Hepatocyte (in vitro differentiated cells): Measurements from ENCODE around the gene EXOSC2. TPM values are rescaled to one million over a fixed set of nuclear protein-coding genes. Genes with fewer than 3 reads are reported as not detected.

ENCODE experiments used
- DNase-seq: peaks from one replicate; pipeline ENCODE4 v3.0.0-alpha.2; 2016; ENCODE audit warnings: low spot score
- H2AFZ ChIP-seq: fragments of 200-600 bp; sonication (generic); 2 replicates; pipeline ENCODE4 v1.6.0; 2016; ENCODE audit warnings: antibody characterized with exemption, mild to moderate bottlenecking
- H3K27ac ChIP-seq: fragments of 200-600 bp; sonication (generic); 2 replicates; pipeline ENCODE4 v1.5.1; 2016; ENCODE audit warnings: mild to moderate bottlenecking
- H3K27me3 ChIP-seq: fragments of 200-600 bp; sonication (generic); 2 replicates; pipeline ENCODE4 v1.6.1; 2016
- H3K36me3 ChIP-seq: fragments of 200-600 bp; sonication (generic); replicated peaks from 2 replicates; pipeline ENCODE4 v1.5.1; 2016; ENCODE audit warnings: low read depth; ENCODE audit not compliant: insufficient read depth
- H3K4me1 ChIP-seq: fragments of 200-600 bp; sonication (generic); 2 replicates; pipeline ENCODE4 v1.5.1; 2016; ENCODE audit warnings: mild to moderate bottlenecking, moderate library complexity; ENCODE audit not compliant: insufficient read depth
- H3K4me2 ChIP-seq: fragments of 200-600 bp; sonication (generic); 2 replicates; pipeline ENCODE4 v1.6.0; 2016
- H3K4me3 ChIP-seq: fragments of 200-600 bp; sonication (generic); 2 replicates; pipeline ENCODE4 v1.5.1; 2016; ENCODE audit warnings: mild to moderate bottlenecking
- H3K79me2 ChIP-seq: fragments of 200-600 bp; sonication (generic); 2 replicates; pipeline ENCODE4 v1.6.0; 2017; ENCODE audit warnings: mild to moderate bottlenecking
- H3K9me2 ChIP-seq: fragments of 200-600 bp; sonication (generic); replicated peaks from 2 replicates; pipeline ENCODE4 v1.6.0; 2017; ENCODE audit warnings: mild to moderate bottlenecking; ENCODE audit not compliant: insufficient read depth
- H3K9me3 ChIP-seq: fragments of 200-600 bp; sonication (generic); 2 replicates; pipeline ENCODE4 v1.5.1; 2016; ENCODE audit warnings: low read depth, mild to moderate bottlenecking
- H4K20me1 ChIP-seq: fragments of 200-600 bp; sonication (generic); 2 replicates; pipeline ENCODE4 v1.6.0; 2016; ENCODE audit warnings: mild to moderate bottlenecking; ENCODE audit not compliant: insufficient read depth, poor library complexity, severe bottlenecking
- CTCF ChIP-seq: fragments of 200-600 bp; sonication (generic); IDR thresholded peaks from 2 replicates; pipeline ENCODE4 v1.5.1; 2016; ENCODE audit warnings: antibody characterized with exemption, mild to moderate bottlenecking; ENCODE audit not compliant: poor library complexity
- EZH2 ChIP-seq: fragments of 200-600 bp; sonication (generic); IDR thresholded peaks from 2 replicates; pipeline ENCODE4 v1.6.1; 2016; ENCODE audit warnings: antibody characterized with exemption, mild to moderate bottlenecking, borderline replicate concordance
- EZH2phosphoT487 ChIP-seq: fragments of 200-600 bp; sonication (generic); IDR thresholded peaks from one replicate; pipeline ENCODE4 v1.6.1; 2018; ENCODE audit warnings: antibody characterized with exemption, mild to moderate bottlenecking, low read depth, moderate library complexity; ENCODE audit not compliant: unreplicated experiment, severe bottlenecking
- WGBS: methylation state at CpG from one replicate; pipeline ENCODE4 v1.1.6; 2016; ENCODE audit warnings: low lambda C conversion rate; ENCODE audit errors: missing lambda C conversion rate; 5-methylcytosine and 5-hydroxymethylcytosine counted together
- polyA plus RNA-seq: library from polyadenylated mRNA; unstranded; fragments of >200 nt; fragmentation: Nextera tagmentation; extraction: Ambion mirVana; gene quantifications from 2 replicates; pipeline ENCODE4 v1.2.1, GENCODE V29; 2016
- total RNA-seq: library from RNA; depleted of rRNA; stranded (reverse); fragments of >200 nt; gene quantifications from 2 replicates; pipeline ENCODE4 v1.2.3, GENCODE V29; 2014

The EXOSC2 gene
- total and polyA plus RNA-seq, 2 experiments from 2014 or later = 13.0 to 24.3 TPM

- DNase-seq = no peak
- H3K4me1 ChIP-seq = peaks cover 14% of the 10 kb centered on the region
- no peak for TF ChIP-seq CTCF
- no peak for TF ChIP-seq EZH2
- no peak for TF ChIP-seq EZH2phosphoT487
- no peaks in the 10 kb centered on the region for H3K79me2 ChIP-seq
- H3K4me2 ChIP-seq = no peak overlapping the region
- no peaks in the 10 kb centered on the region for H3K9me2 ChIP-seq
- WGBS = 6% methylated on average over 49 of the region's 60 CpGs
- peak overlapping the region; percentile 40 for H2AFZ ChIP-seq
- no peaks in the 10 kb centered on the region for H3K36me3 ChIP-seq
- no peaks in the 10 kb centered on the region for H3K9me3 ChIP-seq
- H4K20me1 ChIP-seq = no peaks in the 10 kb centered on the region
- H3K4me3 ChIP-seq = no peak overlapping the region
- H3K27ac ChIP-seq = no peak overlapping the region
- peaks cover 71% of the 10 kb centered on the region for H3K27me3 ChIP-seq
Observed at GRCh38 chr9:130666393-130667119, 27.0 kb upstream of the EXOSC2 start.

- H3K27me3 ChIP-seq = peaks cover 66% of the 10 kb centered on the region
Observed at GRCh38 chr9:130667120-130667435, 26.5 kb upstream of the EXOSC2 start.

GRCh38 chr9:130668196-130668595, 25.4 kb upstream of the EXOSC2 start:
- no peaks in the 10 kb centered on the region for H3K79me2 ChIP-seq
- 94% methylated on average over 13 of the region's 13 CpGs for WGBS
- H3K36me3 ChIP-seq = no peaks in the 10 kb centered on the region
- H4K20me1 ChIP-seq = no peaks in the 10 kb centered on the region
- peaks cover 55% of the 10 kb centered on the region for H3K27me3 ChIP-seq
- H3K27ac ChIP-seq = no peak overlapping the region
- DNase-seq = no peak
- no peak overlapping the region for H2AFZ ChIP-seq
- no peak for TF ChIP-seq EZH2
- no peak for TF ChIP-seq CTCF
- TF ChIP-seq EZH2phosphoT487 = no peak
- H3K4me3 ChIP-seq = no peak overlapping the region
- no peaks in the 10 kb centered on the region for H3K9me3 ChIP-seq
- peaks cover 11% of the 10 kb centered on the region for H3K4me1 ChIP-seq
- H3K4me2 ChIP-seq = no peak overlapping the region
- no peaks in the 10 kb centered on the region for H3K9me2 ChIP-seq

More at GRCh38 chr9:130667120-130667435, 26.5 kb upstream of the EXOSC2 start:
- no peak for DNase-seq
- Histone ChIP-seq H3K9me2 (no peaks in the 10 kb centered on the region), H3K4me2 (no peak overlapping the region), H4K20me1 (no peaks in the 10 kb centered on the region), H3K27ac (no peak overlapping the region), H3K4me3 (no peak overlapping the region), H3K4me1 (peaks cover 14% of the 10 kb centered on the region), H3K79me2 (no peaks in the 10 kb centered on the region), H3K36me3 (no peaks in the 10 kb centered on the region), H2AFZ (no peak overlapping the region), H3K9me3 (no peaks in the 10 kb centered on the region)
- WGBS = 58% methylated on average over 4 of the region's 4 CpGs
- TF ChIP-seq CTCF (no peak), EZH2 (no peak), EZH2phosphoT487 (no peak)
